Kidney epithelial cell (primary cell): ENCODE data around the gene LRP5. TPM values are rescaled to one million over a fixed set of nuclear protein-coding genes. Genes with fewer than 3 reads are reported as not detected.
"Not testable (repeated sequence)": the region's sequence is repeated elsewhere in the genome, so short reads cannot be mapped to it uniquely, and the experiment has no call there.

ENCODE experiments used
- DNase-seq: peaks from one replicate; pipeline ENCODE4 v3.0.0-alpha.2; 2010; ENCODE audit warnings: low read depth
- H3K27me3 ChIP-seq: 2 replicates; pipeline ENCODE4 v1.6.0; 2011; ENCODE audit warnings: low read length; ENCODE audit not compliant: control insufficient read depth, insufficient read depth
- H3K36me3 ChIP-seq: 2 replicates; pipeline ENCODE4 v1.5.1; 2011; ENCODE audit warnings: low read length; ENCODE audit not compliant: control insufficient read depth, insufficient read depth
- H3K4me3 ChIP-seq: 2 replicates; pipeline ENCODE4 v1.5.1; 2011; ENCODE audit warnings: low read depth, mild to moderate bottlenecking, control low read depth, low read length
- CTCF ChIP-seq: IDR thresholded peaks from 2 replicates; pipeline ENCODE4 v1.5.1; 2011; ENCODE audit warnings: mild to moderate bottlenecking, moderate library complexity, low read length, control low read depth, inconsistent platforms; ENCODE audit not compliant: insufficient read depth, poor library complexity, severe bottlenecking
- total RNA-seq: library from RNA; depleted of rRNA; stranded (reverse); fragments of >200 nt; gene quantifications from 2 replicates; pipeline ENCODE4 v1.2.3, GENCODE V29; 2015

LRP5 gene
- total RNA-seq, 1 donor from 2014 or later: 31.6 TPM

GRCh38 chr11:68433541-68433940, 121.2 kb downstream of the LRP5 start:
- peaks cover 1% of the 10 kb centered on the region for H3K36me3 ChIP-seq

GRCh38 chr11:68434159-68434558, 121.8 kb downstream of the LRP5 start:
- H3K4me3 ChIP-seq, H3K27me3 ChIP-seq, H3K36me3 ChIP-seq, DNase-seq: not testable (repeated sequence)

More at GRCh38 chr11:68433541-68433940, 121.2 kb downstream of the LRP5 start:
- Histone ChIP-seq H3K27me3 (no peaks in the 10 kb centered on the region), H3K4me3 (no peak overlapping the region)
- DNase-seq: no peak
- TF ChIP-seq CTCF: no peak

GRCh38 chr11:68436162-68436888, 123.9 kb downstream of the LRP5 start:
- no peak for TF ChIP-seq CTCF

GRCh38 chr11:68436985-68437926, 124.9 kb downstream of the LRP5 start:
- no peak for DNase-seq

More at GRCh38 chr11:68436162-68436888, 123.9 kb downstream of the LRP5 start:
- Histone ChIP-seq H3K36me3 (peaks cover 2% of the 10 kb centered on the region), H3K4me3 (no peak overlapping the region), H3K27me3 (no peaks in the 10 kb centered on the region)
- DNase-seq: no peak

GRCh38 chr11:68437927-68438657, 125.7 kb downstream of the LRP5 start:
- Histone ChIP-seq H3K36me3 (peaks cover 2% of the 10 kb centered on the region), H3K4me3 (no peak overlapping the region), H3K27me3 (no peaks in the 10 kb centered on the region)
- no peak for DNase-seq
- no peak for TF ChIP-seq CTCF

More at GRCh38 chr11:68436985-68437926, 124.9 kb downstream of the LRP5 start:
- peaks cover 2% of the 10 kb centered on the region for H3K36me3 ChIP-seq
- no peak for TF ChIP-seq CTCF
- H3K27me3 ChIP-seq: no peaks in the 10 kb centered on the region
- no peak overlapping the region for H3K4me3 ChIP-seq

GRCh38 chr11:68438658-68439259, 126.4 kb downstream of the LRP5 start:
- H3K4me3 ChIP-seq: no peak overlapping the region
- peaks cover 2% of the 10 kb centered on the region for H3K36me3 ChIP-seq
- H3K27me3 ChIP-seq: no peaks in the 10 kb centered on the region
- no peak for DNase-seq
- no peak for TF ChIP-seq CTCF
